Esophagus muscularis mucosa (tissue), 4 donors: ENCODE data around the gene RHOT1. TPM values are rescaled to one million over a fixed set of nuclear protein-coding genes. Genes with fewer than 3 reads are reported as not detected.

Experiments
- DNase-seq: peaks from one replicate; pipeline ENCODE4 v3.0.0-alpha.2; 2017; ENCODE audit errors: extremely low spot score
- H3K27ac ChIP-seq, 4 donors: fragments of 200-600 bp; sonication (generic); replicated peaks in 1 of 4; 1 replicate in 3 of 4; 2 replicates in 1 of 4; pipeline ENCODE4 v1.5.1; 2016 to 2019; ENCODE audit warnings: mild to moderate bottlenecking in 1 of 4
- H3K27me3 ChIP-seq, 4 donors: fragments of 200-600 bp; sonication (generic); one replicate each; pipeline versions ENCODE4 v1.5.1 to v1.6.0; 2016 to 2019
- H3K36me3 ChIP-seq, 4 donors: fragments of 200-600 bp; sonication (generic); one replicate each; pipeline ENCODE4 v1.5.1; 2016 to 2019
- H3K4me1 ChIP-seq, 4 donors: fragments of 200-600 bp; sonication (generic); one replicate each; pipeline ENCODE4 v1.5.1; 2016 to 2019
- H3K4me3 ChIP-seq, 4 donors: fragments of 200-600 bp; sonication (generic); 1 replicate in 2 of 4; 2 replicates in 2 of 4; pipeline ENCODE4 v1.5.1; 2016 to 2019; ENCODE audit warnings: mild to moderate bottlenecking in 4 of 4, moderate library complexity in 1 of 4
- H3K9me3 ChIP-seq, 4 donors: fragments of 200-600 bp; sonication (generic); 1 replicate in 3 of 4; 2 replicates in 1 of 4; pipeline ENCODE4 v1.5.1; 2016 to 2019
- EP300 ChIP-seq: sonication (generic); formaldehyde crosslinking; IDR thresholded peaks from one replicate; pipeline ENCODE4 v1.6.1; 2017; ENCODE audit warnings: antibody characterized with exemption
- POLR2A ChIP-seq: fragments of 450-650 bp; IDR thresholded peaks from one replicate; pipeline ENCODE4 v1.6.1; 2017; ENCODE audit warnings: antibody characterized with exemption, moderate library complexity, mild to moderate bottlenecking, low read depth
- POLR2AphosphoS5 ChIP-seq, 2 donors: sonication (generic); formaldehyde crosslinking; IDR thresholded peaks; one replicate each; pipeline ENCODE4 v1.6.1; 2017; ENCODE audit warnings: antibody characterized with exemption in 2 of 2
- WGBS: methylation state at CpG from one replicate; pipeline ENCODE4 v1.1.5; 2018; 5-methylcytosine and 5-hydroxymethylcytosine counted together
- intact Hi-C: fragments of 100-400 bp; cut with DNase I; formaldehyde crosslinking; loops from one replicate; pipeline ENCODE4 v1.15.1; 2023
- total RNA-seq, 4 donors: library from RNA; depleted of rRNA; stranded (reverse); fragments of >200 nt; gene quantifications; one replicate each; pipeline versions ENCODE4 v1.1.0 to v1.2.1, GENCODE V29; 2016
- TF ChIP-seq, protein P1 (sequence below), 3 experiments: fragments of 200-600 bp in 2 of 3; fragments of 450-650 bp in 1 of 3; sonication (generic) in 2 of 3; IDR thresholded peaks; one replicate each; pipeline ENCODE4 v1.5.1; 2017 to 2019; ENCODE audit warnings: antibody characterized with exemption in 3 of 3, mild to moderate bottlenecking in 2 of 3, moderate library complexity in 1 of 3

Gene RHOT1
- total RNA-seq, 4 donors from 2014 or later = 34.6 to 52.7 (median 43.1) TPM

DNA sequence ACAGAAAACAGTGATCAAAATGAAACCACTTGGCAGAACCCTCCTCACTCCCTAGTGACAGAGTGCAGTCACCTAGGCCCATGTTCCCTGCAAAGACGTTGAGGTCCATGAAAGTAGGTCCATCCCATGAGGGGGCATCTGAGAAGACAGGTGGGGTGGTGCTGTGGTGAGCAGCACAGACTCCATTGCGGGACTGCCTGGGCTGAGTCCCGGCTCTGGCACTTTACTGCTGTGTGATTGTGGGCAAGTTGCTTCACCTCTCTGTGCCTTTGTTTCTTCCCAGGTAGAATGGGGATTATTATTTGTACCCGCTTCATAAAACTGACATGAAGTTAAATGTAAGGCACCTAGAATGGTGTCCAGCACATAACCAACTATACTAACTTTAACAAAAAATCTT is 23.5 kb upstream of the RHOT1 start:
- 89% methylated on average over 4 of the region's 4 CpGs for WGBS
- intact Hi-C loops = no loop called here

DNA sequence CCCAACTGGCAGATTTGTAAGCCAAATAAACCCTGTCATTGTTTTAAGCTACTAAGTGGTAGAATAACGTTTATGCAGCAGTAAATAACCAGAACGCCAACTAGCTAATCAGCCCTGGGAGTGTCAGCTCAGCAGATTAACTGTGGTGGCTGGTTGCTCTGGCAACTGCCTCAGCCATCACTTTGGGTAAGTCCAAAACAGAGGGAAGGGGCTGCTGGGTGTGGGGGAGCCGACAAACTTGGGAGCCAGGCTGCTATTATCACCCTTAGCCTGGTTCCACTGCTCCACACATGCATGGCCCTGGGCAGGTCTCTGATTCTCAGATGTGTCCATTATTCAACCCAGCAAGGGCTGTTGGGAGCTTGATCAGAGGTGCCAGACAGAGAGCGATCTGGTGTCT is 22.2 kb upstream of the RHOT1 start:
- intact Hi-C loops = no loop called here
- no peak overlapping the region for H3K4me3 ChIP-seq
- no peaks in the 10 kb centered on the region for H3K4me1 ChIP-seq
- no peak overlapping the region for H3K27ac ChIP-seq
- H3K27me3 ChIP-seq = peaks cover 0 to 28% (median 0%) of the 10 kb centered on the region in 4 donors
- 75% methylated on average over 4 of the region's 4 CpGs for WGBS
- TF ChIP-seq, protein P1, sequence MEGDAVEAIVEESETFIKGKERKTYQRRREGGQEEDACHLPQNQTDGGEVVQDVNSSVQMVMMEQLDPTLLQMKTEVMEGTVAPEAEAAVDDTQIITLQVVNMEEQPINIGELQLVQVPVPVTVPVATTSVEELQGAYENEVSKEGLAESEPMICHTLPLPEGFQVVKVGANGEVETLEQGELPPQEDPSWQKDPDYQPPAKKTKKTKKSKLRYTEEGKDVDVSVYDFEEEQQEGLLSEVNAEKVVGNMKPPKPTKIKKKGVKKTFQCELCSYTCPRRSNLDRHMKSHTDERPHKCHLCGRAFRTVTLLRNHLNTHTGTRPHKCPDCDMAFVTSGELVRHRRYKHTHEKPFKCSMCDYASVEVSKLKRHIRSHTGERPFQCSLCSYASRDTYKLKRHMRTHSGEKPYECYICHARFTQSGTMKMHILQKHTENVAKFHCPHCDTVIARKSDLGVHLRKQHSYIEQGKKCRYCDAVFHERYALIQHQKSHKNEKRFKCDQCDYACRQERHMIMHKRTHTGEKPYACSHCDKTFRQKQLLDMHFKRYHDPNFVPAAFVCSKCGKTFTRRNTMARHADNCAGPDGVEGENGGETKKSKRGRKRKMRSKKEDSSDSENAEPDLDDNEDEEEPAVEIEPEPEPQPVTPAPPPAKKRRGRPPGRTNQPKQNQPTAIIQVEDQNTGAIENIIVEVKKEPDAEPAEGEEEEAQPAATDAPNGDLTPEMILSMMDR (IDR thresholded peaks at IDR 0.05) = no peak
- no peak for TF ChIP-seq POLR2AphosphoS5 (IDR thresholded peaks at IDR 0.05)
- TF ChIP-seq EP300 = no peak
- TF ChIP-seq POLR2A = no peak
- H3K36me3 ChIP-seq = no peaks in the 10 kb centered on the region
- no peak for DNase-seq
- H3K9me3 ChIP-seq = no peaks in the 10 kb centered on the region

More for the DNA sequence above, 23.5 kb upstream of the RHOT1 start:
- Histone ChIP-seq H3K36me3 (no peaks in the 10 kb centered on the region), H3K4me3 (no peak overlapping the region), H3K4me1 (no peaks in the 10 kb centered on the region), H3K27me3 (peaks cover 0 to 28% (median 0%) of the 10 kb centered on the region in 4 donors), H3K27ac (no peak overlapping the region), H3K9me3 (no peaks in the 10 kb centered on the region)
- DNase-seq = no peak
- TF ChIP-seq, protein P1 (IDR thresholded peaks at IDR 0.05) = no peak
- no peak for TF ChIP-seq EP300
- TF ChIP-seq POLR2A = no peak
- no peak for TF ChIP-seq POLR2AphosphoS5 (IDR thresholded peaks at IDR 0.05)

DNA sequence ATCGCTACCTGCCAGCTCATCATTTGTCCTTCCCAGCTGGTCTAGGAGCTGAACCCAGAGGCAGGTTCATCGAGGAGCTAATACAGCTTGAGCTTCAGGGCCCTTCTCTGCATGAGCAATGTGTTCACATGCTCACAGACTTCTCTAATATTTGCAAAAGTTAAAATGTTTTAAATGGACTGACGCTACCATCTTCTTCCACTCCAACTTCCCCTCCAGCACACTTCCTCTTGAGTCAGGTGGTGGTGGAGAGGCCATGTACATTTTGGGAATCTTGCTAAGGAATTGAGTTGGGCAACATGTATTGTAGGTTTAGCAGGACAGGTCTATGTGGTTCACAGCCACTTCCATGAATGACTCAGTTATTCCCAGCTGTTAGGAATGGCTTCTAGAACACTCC is 21.6 kb upstream of the RHOT1 start:
- Histone ChIP-seq H3K4me3 (no peak overlapping the region), H3K27ac (no peak overlapping the region), H3K9me3 (no peaks in the 10 kb centered on the region), H3K27me3 (peaks cover 0 to 28% (median 0%) of the 10 kb centered on the region in 4 donors), H3K4me1 (no peaks in the 10 kb centered on the region), H3K36me3 (no peaks in the 10 kb centered on the region)
- no peak for DNase-seq
- WGBS = 81% methylated on average over 3 of the region's 3 CpGs
- intact Hi-C loops = no loop called here
- no peak for TF ChIP-seq POLR2A
- TF ChIP-seq POLR2AphosphoS5 (IDR thresholded peaks at IDR 0.05) = no peak
- TF ChIP-seq, protein P1 (IDR thresholded peaks at IDR 0.05) = no peak
- no peak for TF ChIP-seq EP300

DNA sequence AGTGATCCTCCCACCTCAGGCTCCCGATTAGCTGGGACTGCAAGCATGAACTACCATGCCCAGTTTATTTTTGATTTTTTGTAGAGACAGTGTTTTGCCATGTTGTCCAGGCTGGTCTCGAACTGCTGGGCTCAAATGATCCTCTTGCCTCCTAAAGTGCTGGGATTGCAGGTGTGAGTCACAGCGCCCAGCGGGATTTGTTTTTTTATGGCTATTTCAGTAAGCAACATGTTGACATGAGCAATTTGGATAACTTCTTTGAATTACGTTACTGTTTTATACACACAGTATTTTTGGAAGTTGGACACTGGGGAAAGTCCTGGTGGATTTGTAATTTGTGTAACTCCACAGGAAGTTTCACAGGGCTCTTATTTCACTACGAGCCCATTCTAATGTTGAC is 18.5 kb upstream of the RHOT1 start:
- Histone ChIP-seq H3K9me3 (no peaks in the 10 kb centered on the region), H3K4me1 (peaks cover 6 to 17% (median 14%) of the 10 kb centered on the region in 4 donors), H3K4me3 (no peak overlapping the region), H3K36me3 (no peaks in the 10 kb centered on the region), H3K27ac (no peak overlapping the region), H3K27me3 (peaks cover 0 to 12% (median 0%) of the 10 kb centered on the region in 4 donors)
- intact Hi-C loops = no loop called here
- TF ChIP-seq POLR2A = no peak
- TF ChIP-seq, protein P1 (IDR thresholded peaks at IDR 0.05) = no peak
- no peak for TF ChIP-seq POLR2AphosphoS5 (IDR thresholded peaks at IDR 0.05)
- no peak for TF ChIP-seq EP300
- WGBS = 78% methylated on average over 6 of the region's 6 CpGs
- DNase-seq = no peak
